HG02870 (cell line): ENCODE data around the gene DHX35.

Experiments
- ATAC-seq: cut with Tn5 transposase; IDR thresholded peaks from one replicate; pipeline ENCODE4 v1.9.1; 2021; ENCODE audit warnings: mild to moderate bottlenecking, moderate library complexity; ENCODE audit not compliant: unreplicated experiment

DHX35 gene

GRCh38 chr20:38962044-38962927 lies at the start of gene DHX35:
Gene DHX35, plus strand, starts transcription at chr20:38962344. Its CDS starts 24 bp downstream, at chr20:38962368.
- ATAC-seq = peak; percentile 97

GRCh38 chr20:38915355-38915754 lies 46.8 kb upstream of the DHX35 start:
- no peak for ATAC-seq

- no peak for ATAC-seq
Observed at GRCh38 chr20:38917657-38918056, 44.5 kb upstream of the DHX35 start.

- no peak for ATAC-seq
Observed at GRCh38 chr20:38918172-38918571, 44.0 kb upstream of the DHX35 start.

DNA sequence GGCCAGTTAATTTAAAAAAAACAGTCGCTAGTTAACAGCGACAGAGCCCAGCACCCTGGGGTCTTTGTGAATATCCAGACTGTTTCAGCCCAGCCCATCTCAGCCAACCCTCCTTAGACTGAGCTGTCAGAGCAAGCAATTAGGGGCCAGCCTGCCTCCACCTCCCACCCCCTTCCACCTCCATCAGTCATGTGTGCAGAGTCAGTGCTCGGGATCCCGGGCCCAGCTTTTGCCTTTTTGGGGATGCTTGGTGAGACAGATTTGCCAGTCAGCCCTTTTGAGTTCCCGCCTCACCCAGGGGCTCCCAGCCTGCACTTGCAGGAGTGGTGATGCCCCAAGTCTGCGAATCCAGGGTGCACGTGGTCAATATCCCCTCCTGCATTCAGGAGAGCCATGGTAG lies 42.5 kb upstream of the DHX35 start:
- no peak for ATAC-seq

DNA sequence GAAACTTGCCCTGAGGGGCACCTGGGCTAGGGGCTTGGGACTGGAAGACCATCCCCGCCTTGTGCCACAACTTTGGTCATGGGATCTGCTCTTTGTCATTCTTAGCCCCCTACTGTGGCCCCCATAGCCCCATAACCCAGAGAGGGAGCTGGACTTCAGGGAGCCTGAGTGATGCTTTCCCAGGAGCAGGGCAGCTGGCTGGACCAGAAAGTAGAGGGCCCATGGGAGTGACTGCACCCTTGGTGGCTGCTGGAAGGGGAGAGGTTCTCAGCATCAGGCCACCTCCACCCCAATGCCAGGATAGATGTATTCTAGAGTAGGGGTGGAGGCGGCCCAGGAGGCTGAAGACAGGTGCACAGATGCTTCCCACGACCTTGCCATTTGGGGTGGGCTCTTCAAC lies 41.7 kb upstream of the DHX35 start:
- no peak for ATAC-seq

DNA sequence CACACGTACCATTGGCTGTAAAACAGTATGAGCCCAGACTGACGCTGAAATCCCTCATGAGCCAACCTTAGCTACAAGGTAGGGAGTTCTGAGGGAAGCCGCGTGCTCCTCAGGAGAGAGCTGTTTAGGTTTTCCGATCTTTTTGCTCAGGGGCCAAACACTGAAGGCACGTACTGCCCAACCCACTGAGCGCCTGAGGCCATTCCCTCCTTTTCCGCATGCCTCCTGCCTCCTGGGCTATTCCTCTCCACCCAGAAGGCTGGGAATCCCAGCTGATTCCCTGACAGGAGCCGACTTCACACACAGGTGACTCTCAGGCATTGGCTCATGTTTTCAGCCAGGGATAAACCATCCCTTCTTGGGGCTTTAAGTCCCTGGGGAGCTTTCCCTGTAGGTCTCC lies 41.3 kb upstream of the DHX35 start:
- ATAC-seq = no peak

- no peak for ATAC-seq
Observed at GRCh38 chr20:38924718-38925117, 37.4 kb upstream of the DHX35 start.

GRCh38 chr20:38926142-38926933 lies 35.8 kb upstream of the DHX35 start, which contains the start of gene FAM83D:
Gene FAM83D, plus strand, starts transcription at chr20:38926417. Its CDS starts 26 bp downstream, at chr20:38926443.
- ATAC-seq = peak; percentile 90

DNA sequence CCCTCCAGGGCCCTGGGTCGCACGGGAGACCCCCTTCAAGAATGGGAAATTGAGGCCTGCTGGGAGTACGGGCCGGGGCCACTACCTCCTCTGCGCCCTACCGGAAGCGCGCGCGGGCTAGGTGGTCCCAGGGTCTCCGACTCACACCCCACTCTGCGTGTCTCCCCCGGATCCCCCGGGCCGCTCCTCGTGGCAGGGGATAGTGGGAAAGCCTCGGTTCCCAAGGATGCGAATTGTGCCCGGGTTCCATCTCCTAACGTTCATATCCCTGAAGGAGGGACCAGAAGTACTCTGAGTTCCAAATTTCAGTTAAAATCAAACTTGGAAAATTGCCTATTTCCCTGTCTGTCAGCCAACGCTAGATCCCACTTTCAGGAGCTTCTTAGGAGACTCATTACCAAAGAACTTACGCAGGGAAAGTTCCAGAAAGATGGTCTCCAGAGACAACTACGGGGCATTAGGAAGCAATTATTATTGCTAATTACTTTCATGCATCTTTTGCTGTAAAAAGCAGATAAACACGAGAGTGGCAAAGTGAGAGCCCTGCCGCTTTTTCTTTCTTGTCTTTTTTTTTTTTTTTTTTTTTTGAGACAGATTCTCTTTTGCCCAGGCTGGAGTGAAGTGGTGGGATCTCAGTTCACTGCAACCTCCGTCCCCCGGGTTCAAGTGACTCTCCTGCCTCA lies 35.1 kb upstream of the DHX35 start:
- peak; percentile 1 for ATAC-seq

DNA sequence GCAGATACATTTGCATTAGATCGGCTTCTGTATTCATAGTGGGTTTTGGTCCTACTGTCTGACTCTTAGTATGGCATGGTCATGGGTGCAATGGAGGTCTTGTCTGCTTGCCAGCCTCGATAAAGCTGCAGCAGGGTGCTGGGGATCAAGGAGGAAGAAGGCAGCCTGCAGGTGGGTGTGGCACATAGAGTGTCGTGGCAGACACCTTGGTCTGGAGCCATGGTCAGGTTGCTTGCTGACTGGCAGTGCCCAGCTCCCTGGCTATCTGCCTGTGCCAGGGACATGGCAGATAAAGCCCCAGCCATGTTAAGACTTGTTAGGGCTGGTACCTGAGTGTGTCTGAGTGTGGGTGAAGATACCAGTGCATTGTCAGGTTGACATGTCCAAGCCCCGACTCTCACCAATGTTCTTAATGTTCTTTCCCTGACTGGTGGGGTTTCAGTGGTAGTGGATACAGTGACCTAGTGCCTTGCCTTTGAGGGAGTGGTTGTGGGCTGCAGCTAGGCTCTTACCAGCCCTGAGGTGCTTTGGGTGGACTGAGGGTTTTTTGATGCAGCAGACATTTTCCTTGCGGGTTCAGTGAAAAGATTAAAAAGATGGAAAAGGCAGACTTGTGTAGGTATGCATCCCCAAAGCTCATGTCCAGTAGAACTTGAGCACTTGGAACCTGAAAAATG lies 34.1 kb upstream of the DHX35 start:
- ATAC-seq = no peak

DNA sequence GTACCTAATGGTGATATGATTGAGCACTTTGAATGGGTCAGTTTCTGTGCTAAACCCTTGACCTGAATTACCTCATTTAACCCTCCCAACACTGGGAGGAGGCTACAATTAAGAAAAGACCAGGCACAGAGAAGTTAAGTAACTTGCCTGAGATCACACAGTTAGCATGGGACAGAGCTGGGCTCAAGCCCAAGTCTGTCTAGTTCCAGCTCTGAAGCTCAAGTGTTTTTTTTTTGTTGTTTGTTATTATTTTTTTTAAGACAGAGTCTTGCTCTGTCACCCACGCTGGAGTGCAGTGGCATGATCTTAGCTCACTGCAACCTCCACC lies 31.9 kb upstream of the DHX35 start:
- no peak for ATAC-seq

DNA sequence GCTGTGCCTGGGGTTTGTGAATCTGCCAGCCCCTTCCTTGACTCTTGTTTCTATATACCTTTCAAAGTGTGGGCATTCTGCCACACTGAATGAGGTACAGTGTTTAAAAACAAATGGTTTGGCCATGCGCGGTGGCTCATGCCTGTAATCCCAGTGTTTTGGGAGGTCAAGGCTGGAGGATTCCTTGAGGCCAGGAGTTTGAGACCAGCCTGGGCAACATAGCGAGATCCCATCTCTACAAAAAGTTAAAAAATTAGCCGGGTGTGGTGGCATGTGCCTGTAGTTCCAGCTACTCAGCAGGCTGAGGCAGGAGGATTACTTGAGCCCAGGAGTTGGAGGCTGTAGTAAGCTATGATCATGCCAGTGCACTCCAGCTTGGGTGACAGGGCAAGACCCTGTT lies 30.2 kb upstream of the DHX35 start:
- no peak for ATAC-seq

DNA sequence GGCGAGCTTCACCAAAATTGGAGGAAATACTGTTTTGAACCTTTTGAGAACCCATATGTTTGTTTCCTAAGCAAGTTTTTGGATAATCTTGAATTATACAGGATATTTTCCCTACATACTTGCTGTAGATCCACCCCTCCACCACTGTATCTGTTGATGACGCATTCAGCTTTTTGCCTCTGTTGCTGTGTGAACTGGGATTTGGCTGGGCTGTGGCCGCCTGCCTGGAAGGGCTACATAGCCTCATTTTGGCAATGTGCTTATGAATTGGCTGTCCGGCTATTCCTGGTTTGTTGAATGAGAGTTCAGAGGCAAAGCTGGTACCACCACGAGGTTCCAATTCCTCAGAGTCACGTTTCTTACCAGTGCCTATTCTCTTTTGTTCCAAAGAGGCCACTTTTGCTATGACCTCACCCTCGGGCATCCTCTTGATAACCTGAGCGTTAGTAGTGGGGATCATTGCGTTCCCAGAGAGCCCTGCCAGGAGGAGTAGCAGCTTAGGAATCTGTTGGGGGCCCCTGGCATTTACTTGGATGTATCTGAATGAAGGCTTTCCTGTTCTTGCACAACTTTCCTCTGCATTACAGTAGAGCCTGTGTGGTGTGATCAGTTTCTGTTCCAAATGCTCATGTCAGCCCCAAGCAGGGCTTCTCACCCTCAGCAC lies 29.6 kb upstream of the DHX35 start:
- ATAC-seq = no peak

DNA sequence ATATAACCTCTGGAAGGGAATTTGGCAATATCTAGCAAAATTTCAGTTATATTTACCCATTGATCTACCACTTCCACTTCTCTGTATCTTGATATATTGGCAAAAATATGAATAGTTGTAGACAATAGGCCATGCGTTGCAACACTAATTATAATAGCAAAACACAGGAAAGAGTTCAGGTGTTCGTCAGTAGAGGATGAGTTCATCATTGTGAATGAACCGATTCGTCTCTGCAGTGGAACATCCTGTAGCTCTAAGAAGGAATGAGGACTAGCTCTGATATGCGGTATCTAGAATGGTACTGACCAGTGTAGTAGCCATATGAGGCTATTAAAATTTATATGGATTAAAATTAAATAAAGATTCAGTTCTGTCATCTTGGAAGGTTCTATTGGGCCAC lies 27.6 kb upstream of the DHX35 start:
- no peak for ATAC-seq

DNA sequence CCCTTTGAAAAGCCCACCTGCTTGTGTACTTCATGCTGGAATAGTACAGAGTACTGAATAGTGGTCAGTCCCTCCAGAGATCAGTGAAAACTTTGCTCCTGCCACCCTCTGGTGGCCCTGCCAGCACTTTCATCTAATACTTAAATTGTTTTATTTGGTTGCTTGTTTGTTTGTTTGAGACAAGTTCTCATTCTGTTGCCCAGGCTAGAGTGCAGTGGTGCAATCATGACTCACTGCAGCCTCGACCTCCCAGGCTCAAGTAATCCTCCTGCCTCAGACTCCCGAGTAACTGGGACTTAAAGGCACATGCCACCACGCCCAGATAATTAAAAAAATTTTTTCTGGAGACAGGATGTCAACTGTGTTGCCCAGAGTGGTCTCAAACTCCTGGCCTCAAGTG lies 26.9 kb upstream of the DHX35 start:
- ATAC-seq = no peak

DNA sequence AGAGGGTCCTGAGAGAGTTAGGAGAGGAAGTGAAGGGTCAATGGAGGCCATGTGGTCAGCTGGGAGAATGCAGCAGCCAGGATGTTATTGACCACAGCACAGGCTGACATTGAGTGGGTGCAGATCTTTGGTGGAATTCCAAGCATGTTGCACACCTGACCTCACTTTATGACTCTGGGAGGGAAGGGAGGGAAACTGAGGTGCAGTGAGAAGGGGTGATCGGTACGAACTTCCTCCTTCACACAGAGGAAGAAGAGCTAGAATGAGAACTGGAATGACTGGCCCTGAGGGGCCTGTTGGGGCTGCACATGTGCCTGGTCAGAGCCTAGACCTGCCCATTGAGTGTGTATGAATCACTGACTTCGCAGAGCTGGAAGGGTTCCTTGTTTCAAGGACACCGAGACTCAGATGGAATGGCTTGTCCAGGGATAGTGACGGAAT lies 26.2 kb upstream of the DHX35 start:
- ATAC-seq = no peak

GRCh38 chr20:38937000-38937399 lies 25.1 kb upstream of the DHX35 start:
- no peak for ATAC-seq

DNA sequence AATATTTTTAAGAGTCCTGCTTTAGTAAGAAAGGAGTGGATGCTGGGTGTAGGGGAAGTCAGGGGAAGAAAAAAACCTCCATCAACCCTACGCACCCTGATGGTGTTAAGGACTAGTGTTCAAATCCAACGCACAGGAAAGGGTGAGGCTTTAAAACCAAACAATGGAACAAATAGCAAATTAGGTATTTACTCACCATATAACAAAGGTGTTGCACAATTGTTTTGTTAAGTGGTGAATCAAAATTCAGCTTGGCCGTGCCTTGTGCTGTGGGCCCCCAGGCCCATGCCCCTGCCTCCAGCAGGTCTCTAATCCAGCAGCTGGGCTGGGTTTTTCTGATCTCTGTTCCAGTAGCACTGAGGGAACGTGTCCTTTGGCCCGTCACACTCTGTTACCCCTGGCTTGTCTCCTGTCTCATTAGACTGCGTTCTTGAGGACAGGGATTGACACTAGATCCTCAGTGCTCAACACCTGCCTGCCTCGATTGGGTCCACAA lies 24.1 kb upstream of the DHX35 start:
- ATAC-seq = no peak

DNA sequence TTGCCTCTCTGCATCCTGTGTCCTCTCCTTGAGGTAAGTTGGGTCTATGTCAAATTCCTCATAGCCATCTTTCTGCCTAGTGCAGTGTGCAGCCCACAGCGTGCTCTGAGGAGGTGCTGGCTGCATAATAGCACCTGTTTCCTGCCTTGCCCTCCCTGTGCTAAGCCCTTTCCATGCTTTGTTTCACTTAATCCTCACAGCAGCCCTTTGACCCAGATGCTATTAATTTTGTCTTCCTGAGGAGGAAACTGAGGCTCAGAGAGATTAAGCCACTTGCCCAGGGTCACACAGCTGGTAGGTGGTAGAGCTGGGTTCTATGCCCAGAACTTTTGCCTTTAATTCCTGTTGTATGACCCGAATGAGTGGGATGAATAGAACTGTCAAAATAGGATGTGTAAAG lies 22.5 kb upstream of the DHX35 start:
- no peak for ATAC-seq
